ENCODE data around the gene STXBP5.

Gene STXBP5

DNA sequence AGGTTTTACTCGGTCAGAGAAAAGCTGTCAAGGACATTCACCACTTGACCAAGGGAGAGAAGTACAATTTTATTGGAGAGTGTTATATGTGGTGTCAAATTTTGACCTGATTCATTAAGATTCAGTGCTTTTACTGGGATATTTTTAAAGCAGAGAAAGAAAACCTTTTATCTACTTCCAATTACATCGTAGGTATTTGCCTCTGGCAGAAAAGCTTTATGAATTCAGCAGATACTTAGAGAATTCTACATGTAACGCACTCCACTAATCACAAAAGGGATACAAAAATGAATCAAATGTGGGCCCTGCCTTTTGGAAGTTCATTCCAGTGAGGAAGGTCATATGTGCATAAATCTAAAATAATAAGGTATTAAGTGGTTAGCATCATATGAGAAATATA is 133.7 kb downstream of the STXBP5 start:
- TF ChIP-seq CTCF (IDR thresholded peaks at IDR 0.05; ENCODE audit: extremely low read depth, insufficient read depth, missing control alignments) = no peak
- DNase-seq (ENCODE audit: low spot score) = no peak
- in situ Hi-C loops (cut with MboI; ENCODE audit: low pct_unique_long_range_greater_than_20kb, low sequenced_read_pairs, unreplicated experiment) = no loop called here

- no peak for TF ChIP-seq CTCF (IDR thresholded peaks at IDR 0.05; ENCODE audit: extremely low read depth, insufficient read depth, missing control alignments)
- in situ Hi-C loops (cut with MboI; ENCODE audit: low pct_unique_long_range_greater_than_20kb, low sequenced_read_pairs, unreplicated experiment) = no loop called here
- no peak for DNase-seq (ENCODE audit: low spot score)
These were observed 137.3 kb downstream of the STXBP5 start for GRCh38 chr6:147341486-147341885.

GRCh38 chr6:147345902-147346301 is 141.7 kb downstream of the STXBP5 start:
- in situ Hi-C loops (cut with MboI; ENCODE audit: low pct_unique_long_range_greater_than_20kb, low sequenced_read_pairs, unreplicated experiment) = no loop called here
- TF ChIP-seq CTCF (IDR thresholded peaks at IDR 0.05; ENCODE audit: extremely low read depth, insufficient read depth, missing control alignments) = no peak

DNA sequence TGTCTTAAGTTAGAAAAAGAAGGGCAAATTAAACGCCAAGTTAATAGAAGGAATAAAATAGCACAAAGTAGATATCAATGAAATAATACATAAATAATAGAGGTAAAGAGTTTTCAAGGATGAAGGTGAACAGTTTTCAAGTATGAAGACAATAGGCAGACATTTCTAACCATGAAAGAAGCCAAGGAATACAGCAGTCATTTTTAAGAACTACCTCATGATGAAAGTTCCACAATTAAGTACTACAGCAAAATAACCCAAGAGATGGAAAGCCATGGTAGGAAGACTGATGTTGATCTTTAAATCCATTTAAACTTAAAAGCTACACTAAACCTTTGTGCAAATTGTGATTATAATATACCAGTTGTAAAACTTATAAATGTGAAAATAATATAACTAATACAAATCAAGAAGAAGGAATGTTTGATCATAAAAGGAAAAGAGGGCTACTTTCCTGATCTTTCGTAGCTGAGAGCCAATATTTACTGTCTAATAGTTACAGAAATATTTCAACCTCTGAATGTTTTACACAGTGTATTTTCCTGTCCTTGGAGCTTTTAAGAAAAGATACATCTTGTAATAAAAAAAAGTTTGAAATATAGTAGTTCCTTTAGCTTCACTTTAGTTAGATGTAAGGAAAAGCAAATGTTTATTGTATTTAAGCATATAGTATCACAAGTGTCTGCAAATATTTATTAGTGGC is 143.1 kb downstream of the STXBP5 start:
- in situ Hi-C loops (cut with MboI; ENCODE audit: low pct_unique_long_range_greater_than_20kb, low sequenced_read_pairs, unreplicated experiment) = no loop called here
- TF ChIP-seq CTCF (IDR thresholded peaks at IDR 0.05; ENCODE audit: extremely low read depth, insufficient read depth, missing control alignments) = no peak
- DNase-seq (ENCODE audit: low spot score) = no peak

More at GRCh38 chr6:147345902-147346301, 141.7 kb downstream of the STXBP5 start:
- DNase-seq (ENCODE audit: low spot score) = no peak

- no peak for TF ChIP-seq CTCF (IDR thresholded peaks at IDR 0.05; ENCODE audit: extremely low read depth, insufficient read depth, missing control alignments)
- no peak for DNase-seq (ENCODE audit: low spot score)
- in situ Hi-C loops (cut with MboI; ENCODE audit: low pct_unique_long_range_greater_than_20kb, low sequenced_read_pairs, unreplicated experiment) = no loop called here
These were observed 143.8 kb downstream of the STXBP5 start for GRCh38 chr6:147347882-147348575.

GRCh38 chr6:147361311-147361981 is 157.2 kb downstream of the STXBP5 start:
- no peak for TF ChIP-seq CTCF (IDR thresholded peaks at IDR 0.05; ENCODE audit: extremely low read depth, insufficient read depth, missing control alignments)
- in situ Hi-C loops (cut with MboI; ENCODE audit: low pct_unique_long_range_greater_than_20kb, low sequenced_read_pairs, unreplicated experiment) = no loop called here
- no peak for DNase-seq (ENCODE audit: low spot score)
